ENCODE results near the gene RIPK3.

DNA sequence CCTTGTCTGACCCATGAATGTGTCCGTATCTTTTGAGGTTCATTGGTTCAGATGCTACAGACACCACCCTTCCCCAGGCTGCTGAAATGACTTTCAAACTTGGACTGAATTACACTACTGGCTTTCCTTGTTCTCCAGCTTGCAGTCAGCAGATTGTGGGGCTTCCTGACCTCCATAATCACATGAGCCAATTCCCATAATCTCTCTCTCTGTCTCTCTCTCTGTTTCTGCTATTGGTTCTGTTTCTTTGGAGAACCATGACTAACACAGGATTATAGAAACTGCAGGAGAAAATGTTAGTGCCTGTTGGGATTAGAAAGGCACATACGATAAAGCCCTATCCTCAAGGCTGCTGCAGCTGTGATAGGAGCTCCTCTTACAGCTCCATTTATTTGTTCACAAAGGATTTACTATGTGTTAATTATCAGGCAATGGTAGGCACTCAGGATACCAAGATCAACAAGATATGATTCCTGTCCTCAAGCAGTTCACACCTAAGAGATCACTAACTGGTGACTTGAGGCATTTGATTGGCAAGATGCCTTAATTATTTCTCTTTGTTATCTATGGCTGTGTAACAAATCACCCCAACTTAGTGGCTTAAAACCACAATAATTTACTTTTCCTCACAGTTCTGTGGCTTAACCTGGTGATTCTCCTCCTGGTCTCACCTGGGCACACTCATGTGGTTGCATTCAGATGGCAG, 48.8 kb upstream of the RIPK3 start:
- TF ChIP-seq CTCF (IDR thresholded peaks at IDR 0.05) (no peak), POLR2A (IDR thresholded peaks at IDR 0.05) (no peak)

Data from lower leg skin (tissue), 3 donors.